Mesodermal cell (in vitro differentiated cells): ENCODE data around the gene BDKRB1.
"Not testable (repeated sequence)": the region's sequence is repeated elsewhere in the genome, so short reads cannot be mapped to it uniquely, and the experiment has no call there.

Experiments
- H3K27ac ChIP-seq: 2 replicates; pipeline ENCODE4 v1.7.0; 2013; ENCODE audit warnings: mild to moderate bottlenecking, low read depth, low read length, moderate library complexity; ENCODE audit not compliant: severe bottlenecking
- H3K36me3 ChIP-seq: 2 replicates; pipeline ENCODE4 v1.7.1; 2013; ENCODE audit warnings: mild to moderate bottlenecking, low read length, moderate library complexity; ENCODE audit not compliant: control insufficient read depth, insufficient read depth
- H3K4me1 ChIP-seq: one replicate; pipeline ENCODE4 v1.7.1; 2013; ENCODE audit warnings: mild to moderate bottlenecking, low read length; ENCODE audit not compliant: insufficient read depth, control insufficient read depth, poor library complexity, severe bottlenecking
- H3K4me3 ChIP-seq: 2 replicates; pipeline ENCODE4 v1.7.0; 2013; ENCODE audit warnings: low read length, control low read depth, mild to moderate bottlenecking; ENCODE audit not compliant: insufficient read depth, poor library complexity, severe bottlenecking; ENCODE audit errors: extremely low read depth
- H3K9me3 ChIP-seq: 2 replicates; pipeline ENCODE4 v1.7.1; 2013; ENCODE audit warnings: mild to moderate bottlenecking, low read length, moderate library complexity; ENCODE audit not compliant: control insufficient read depth
- WGBS, 2 experiments: methylation state at CpG; one replicate each; pipeline ENCODE4 v1.1.5; 2013; ENCODE audit warnings: missing lambda C conversion rate in 2 of 2; ENCODE audit not compliant: insufficient coverage in 2 of 2; 5-methylcytosine and 5-hydroxymethylcytosine counted together

The BDKRB1 gene

DNA sequence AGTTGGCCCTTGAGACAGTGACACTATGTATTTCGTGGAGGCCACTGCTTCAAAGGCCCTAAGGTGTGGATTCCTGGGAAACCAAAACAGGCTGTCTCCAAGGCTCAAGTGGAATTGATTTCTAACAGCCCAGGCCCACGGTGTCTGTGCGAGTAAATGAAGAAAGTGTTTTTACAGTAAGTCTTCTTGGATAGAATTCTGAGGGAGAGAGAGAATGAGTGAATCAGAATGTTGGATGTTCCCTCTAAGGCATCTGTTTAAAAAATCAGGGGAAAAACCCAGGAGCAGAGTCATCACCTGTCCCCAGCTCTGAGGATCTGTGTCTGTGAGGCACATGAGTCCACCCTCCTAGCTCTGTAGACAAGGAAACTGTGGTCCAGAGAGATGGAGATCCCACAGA is 22.3 kb upstream of the BDKRB1 start:
- Histone ChIP-seq H3K9me3 (peaks cover 4% of the 10 kb centered on the region), H3K4me3 (no peak overlapping the region), H3K4me1 (peaks cover 2% of the 10 kb centered on the region), H3K27ac (no peak overlapping the region), H3K36me3 (no peaks in the 10 kb centered on the region)
- 86 to 96% methylated on average over 3 of the region's 3 CpGs for WGBS, 2 experiments

DNA sequence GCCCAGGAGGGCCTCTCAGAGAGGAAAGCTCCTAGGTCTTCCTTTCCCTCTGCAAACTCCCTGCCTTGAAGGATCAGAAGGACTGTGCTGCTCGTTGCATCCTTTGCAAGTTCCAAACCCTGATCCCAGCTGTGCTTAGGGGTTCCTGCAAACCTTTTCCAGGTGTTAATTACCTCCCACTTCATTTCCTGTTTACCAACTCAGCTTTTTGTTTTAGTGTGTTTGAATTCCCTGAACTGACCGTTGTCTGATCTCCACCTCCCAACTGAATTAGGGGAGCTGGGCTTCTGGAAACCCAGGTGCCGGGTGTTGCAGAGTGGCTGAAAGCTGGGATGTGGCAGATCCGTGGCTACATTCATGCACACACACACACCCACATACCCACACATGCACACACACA is 20.6 kb upstream of the BDKRB1 start:
- no peaks in the 10 kb centered on the region for H3K9me3 ChIP-seq
- no peak overlapping the region for H3K27ac ChIP-seq
- no peaks in the 10 kb centered on the region for H3K36me3 ChIP-seq
- WGBS, 2 experiments = 60% methylated on average over 1 of the region's 4 CpGs; no CpG with 5 or more reads in 1 of the 2 experiments
- no peak overlapping the region for H3K4me3 ChIP-seq
- peaks cover 2% of the 10 kb centered on the region for H3K4me1 ChIP-seq

- H3K27ac ChIP-seq = no peak overlapping the region
- H3K36me3 ChIP-seq = no peaks in the 10 kb centered on the region
- WGBS, 2 experiments = 100% methylated on average over 2 of the region's 2 CpGs
- no peaks in the 10 kb centered on the region for H3K9me3 ChIP-seq
- H3K4me1 ChIP-seq = peaks cover 2% of the 10 kb centered on the region
- no peak overlapping the region for H3K4me3 ChIP-seq
Measured at GRCh38 chr14:96237641-96238040, 18.4 kb upstream of the BDKRB1 start.

- Histone ChIP-seq H3K27ac (no peak overlapping the region), H3K36me3 (no peaks in the 10 kb centered on the region), H3K9me3 (no peaks in the 10 kb centered on the region), H3K4me1 (peaks cover 2% of the 10 kb centered on the region), H3K4me3 (no peak overlapping the region)
- WGBS, 2 experiments = 89 to 95% methylated on average over 4 to 6 of the region's 7 CpGs
Measured at GRCh38 chr14:96238676-96239265, 17.2 kb upstream of the BDKRB1 start.

DNA sequence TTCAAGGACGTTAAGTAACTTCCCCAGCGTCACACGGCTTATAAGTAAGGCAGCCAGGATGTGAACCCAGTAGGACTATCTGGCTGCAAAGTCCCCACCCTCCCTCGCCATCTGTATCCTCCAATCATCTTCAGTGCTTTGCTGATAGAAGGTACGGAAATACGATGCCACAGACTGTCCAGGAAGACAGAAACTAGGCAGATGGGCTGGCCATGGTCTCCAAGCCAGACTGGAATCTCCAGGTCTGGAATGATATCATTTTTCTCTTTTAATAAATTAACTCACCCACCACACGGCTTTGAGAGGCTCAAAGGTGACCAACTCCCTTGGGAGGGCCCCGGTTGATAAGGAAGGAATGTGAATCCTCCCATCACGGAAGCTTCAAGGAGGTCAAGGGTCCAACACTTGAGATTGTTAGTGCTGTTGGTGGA is 16.3 kb upstream of the BDKRB1 start:
- 78 to 87% methylated on average over 4 to 8 of the region's 9 CpGs for WGBS, 2 experiments
- Histone ChIP-seq H3K4me1 (peaks cover 2% of the 10 kb centered on the region), H3K27ac (no peak overlapping the region), H3K9me3 (no peaks in the 10 kb centered on the region), H3K36me3 (no peaks in the 10 kb centered on the region), H3K4me3 (no peak overlapping the region)

- Histone ChIP-seq H3K9me3 (no peaks in the 10 kb centered on the region), H3K36me3 (no peaks in the 10 kb centered on the region), H3K27ac (no peak overlapping the region), H3K4me3 (no peak overlapping the region), H3K4me1 (peaks cover 2% of the 10 kb centered on the region)
- WGBS, 2 experiments = 94 to 95% methylated on average over 12 to 18 of the region's 18 CpGs
Measured at GRCh38 chr14:96240641-96241040, 15.4 kb upstream of the BDKRB1 start.

GRCh38 chr14:96242126-96242525 is 13.9 kb upstream of the BDKRB1 start:
- WGBS, 2 experiments = 97 to 98% methylated on average over 5 to 7 of the region's 10 CpGs
- no peak overlapping the region for H3K4me3 ChIP-seq
- no peaks in the 10 kb centered on the region for H3K36me3 ChIP-seq
- peaks cover 11% of the 10 kb centered on the region for H3K4me1 ChIP-seq
- no peaks in the 10 kb centered on the region for H3K9me3 ChIP-seq
- H3K27ac ChIP-seq = no peak overlapping the region

DNA sequence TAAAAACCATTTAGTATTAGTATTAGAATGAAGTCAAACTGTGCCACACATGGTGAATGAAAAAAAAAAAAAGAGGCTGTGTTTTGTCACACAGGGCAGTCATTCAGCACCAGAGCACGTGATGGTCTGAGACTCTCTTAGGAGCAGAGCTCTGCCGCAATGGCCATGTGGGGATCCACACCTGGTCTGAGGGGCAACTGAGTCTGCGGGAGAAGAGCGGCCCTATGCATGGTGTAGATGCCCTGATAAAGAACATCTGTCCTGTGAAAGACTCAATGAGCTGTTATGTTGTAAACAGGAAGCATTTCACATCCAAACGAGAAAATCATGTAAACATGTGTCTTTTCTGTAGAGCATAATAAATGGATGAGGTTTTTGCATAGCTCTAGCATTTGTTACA is 12.2 kb upstream of the BDKRB1 start:
- H3K9me3 ChIP-seq = no peaks in the 10 kb centered on the region
- no peaks in the 10 kb centered on the region for H3K36me3 ChIP-seq
- H3K4me3 ChIP-seq = no peak overlapping the region
- WGBS, 2 experiments = 92 to 94% methylated on average over 3 to 4 of the region's 5 CpGs
- peaks cover 11% of the 10 kb centered on the region for H3K4me1 ChIP-seq
- no peak overlapping the region for H3K27ac ChIP-seq

GRCh38 chr14:96245074-96245473 is 10.9 kb upstream of the BDKRB1 start:
- not testable (repeated sequence) for H3K36me3 ChIP-seq, H3K9me3 ChIP-seq, H3K27ac ChIP-seq, H3K4me3 ChIP-seq
- whole genome bisulfite sequencing, 2 experiments = no CpG with 5 or more reads among the region's 3 CpGs
- H3K4me1 ChIP-seq = peaks cover 12% of the 10 kb centered on the region

GRCh38 chr14:96245710-96246538 is 10.1 kb upstream of the BDKRB1 start:
- no peak overlapping the region for H3K4me3 ChIP-seq
- no peaks in the 10 kb centered on the region for H3K36me3 ChIP-seq
- H3K9me3 ChIP-seq = no peaks in the 10 kb centered on the region
- H3K4me1 ChIP-seq = peaks cover 12% of the 10 kb centered on the region
- WGBS, 2 experiments = 87 to 94% methylated on average over 3 of the region's 3 CpGs
- peak overlapping the region; percentile 86 for H3K27ac ChIP-seq

DNA sequence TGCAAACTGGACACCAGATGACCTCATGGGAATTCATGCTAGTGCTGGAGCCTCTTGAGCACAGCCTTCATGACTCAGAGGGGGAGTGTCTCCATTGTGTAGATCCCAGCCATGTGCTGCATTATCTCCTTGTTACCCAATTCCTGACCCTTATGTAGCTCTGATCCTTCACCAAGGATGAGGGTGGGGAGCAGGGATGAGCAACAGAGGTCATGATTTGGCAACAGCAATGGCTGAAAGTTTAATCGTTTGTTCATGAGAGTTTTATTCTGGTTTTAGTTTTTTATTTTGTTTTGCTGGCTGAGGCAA is 9.5 kb upstream of the BDKRB1 start:
- Histone ChIP-seq H3K9me3 (no peaks in the 10 kb centered on the region), H3K4me3 (no peak overlapping the region), H3K27ac (peak overlapping the region; percentile 86), H3K36me3 (no peaks in the 10 kb centered on the region), H3K4me1 (peaks cover 12% of the 10 kb centered on the region)
- 100% methylated on average over 1 of the region's 1 CpG for WGBS, 2 experiments
